Neural cell (in vitro differentiated cells): Measurements from ENCODE around the gene ANKEF1. TPM values are rescaled to one million over a fixed set of nuclear protein-coding genes. Genes with fewer than 3 reads are reported as not detected.

Experiments
- H2AFZ ChIP-seq: fragments of 200-600, 300-800 bp; sonication (generic), shearing (Covaris generic); 2 replicates; pipeline ENCODE4 v1.6.0; 2014; ENCODE audit warnings: low read depth, mild to moderate bottlenecking, antibody characterized with exemption, low read length, moderate library complexity
- H3F3A ChIP-seq: fragments of 200-600 bp; shearing (Covaris generic); 2 replicates; pipeline ENCODE4 v1.6.1; 2016; ENCODE audit warnings: mild to moderate bottlenecking, moderate library complexity, mixed read lengths, antibody characterized with exemption, low read length; ENCODE audit not compliant: insufficient read depth, poor library complexity, severe bottlenecking
- H3K27ac ChIP-seq: fragments of 200-600, 300-800 bp; sonication (generic), shearing (Covaris generic); 2 replicates; pipeline ENCODE4 v1.5.1; 2014; ENCODE audit warnings: mild to moderate bottlenecking, low read length, moderate library complexity
- H3K27me3 ChIP-seq: fragments of 300-800, 200-600 bp; sonication (generic), shearing (Covaris generic); 2 replicates; pipeline ENCODE4 v1.6.0; 2014; ENCODE audit warnings: mild to moderate bottlenecking, low read depth, low read length, moderate library complexity; ENCODE audit not compliant: insufficient read depth
- H3K36me3 ChIP-seq: fragments of 300-800, 200-600 bp; sonication (generic), shearing (Covaris generic); 2 replicates; pipeline ENCODE4 v1.5.1; 2014; ENCODE audit warnings: mild to moderate bottlenecking, antibody characterized with exemption, low read length, moderate library complexity; ENCODE audit not compliant: insufficient read depth
- H3K4me2 ChIP-seq: fragments of 300-800, 200-600 bp; sonication (generic), shearing (Covaris generic); 2 replicates; pipeline ENCODE4 v1.6.0; 2014; ENCODE audit warnings: mild to moderate bottlenecking, low read length
- H3K4me3 ChIP-seq: fragments of 300-800, 200-600 bp; sonication (generic), shearing (Covaris generic); 2 replicates; pipeline ENCODE4 v1.5.1; 2014; ENCODE audit warnings: mild to moderate bottlenecking, low read length, moderate library complexity
- H3K79me2 ChIP-seq: fragments of 200-600 bp; shearing (Covaris generic); replicated peaks from 2 replicates; pipeline ENCODE4 v1.6.0; 2014; ENCODE audit warnings: mild to moderate bottlenecking, low read length, moderate library complexity; ENCODE audit not compliant: insufficient read depth
- H3K9ac ChIP-seq: fragments of 300-800, 200-600 bp; sonication (generic), shearing (Covaris generic); 2 replicates; pipeline ENCODE4 v1.6.1; 2016; ENCODE audit warnings: mild to moderate bottlenecking, low read length, mixed read lengths
- H3K9me2 ChIP-seq: fragments of 200-600 bp; shearing (Covaris generic); 2 replicates; pipeline ENCODE4 v1.6.1; 2016; ENCODE audit warnings: mild to moderate bottlenecking, low read length, mixed read lengths; ENCODE audit not compliant: insufficient read depth
- H3K9me3 ChIP-seq: fragments of 200-600, 300-800 bp; sonication (generic), shearing (Covaris generic); 2 replicates; pipeline ENCODE4 v1.6.1; 2016; ENCODE audit warnings: mild to moderate bottlenecking, mixed run types, low read length, moderate library complexity, mixed read lengths
- H4K20me1 ChIP-seq: fragments of 200-600 bp; shearing (Covaris generic); 2 replicates; pipeline ENCODE4 v1.6.1; 2016; ENCODE audit warnings: mild to moderate bottlenecking, mixed run types; ENCODE audit not compliant: insufficient read depth
- EP300 ChIP-seq: fragments of 450-650 bp; conservative IDR thresholded peaks from 2 replicates; pipeline ENCODE4 v1.6.1; 2014; ENCODE audit warnings: antibody characterized with exemption, mild to moderate bottlenecking, moderate library complexity; ENCODE audit not compliant: poor library complexity, severe bottlenecking
- EZH2 ChIP-seq: fragments of 200-600, 300-800 bp; shearing (Covaris generic), sonication (generic); IDR thresholded peaks from 2 replicates; pipeline ENCODE4 v1.6.1; 2014; ENCODE audit warnings: antibody characterized with exemption, low read length, borderline replicate concordance, mild to moderate bottlenecking; ENCODE audit not compliant: insufficient read depth, poor library complexity, severe bottlenecking
- MXI1 ChIP-seq: fragments of 450-650 bp; conservative IDR thresholded peaks from 2 replicates; pipeline ENCODE4 v1.6.1; 2014; ENCODE audit warnings: antibody characterized with exemption, mild to moderate bottlenecking; ENCODE audit not compliant: poor library complexity, severe bottlenecking
- POLR2AphosphoS5 ChIP-seq: IDR thresholded peaks from 2 replicates; pipeline ENCODE4 v1.6.1; 2012
- RAD21 ChIP-seq: fragments of 450-650 bp; conservative IDR thresholded peaks from 2 replicates; pipeline ENCODE4 v1.6.1; 2014; ENCODE audit warnings: antibody characterized with exemption, mild to moderate bottlenecking, moderate library complexity
- SMC3 ChIP-seq: fragments of 450-650 bp; conservative IDR thresholded peaks from 2 replicates; pipeline ENCODE4 v1.6.1; 2014; ENCODE audit warnings: antibody characterized with exemption, mild to moderate bottlenecking, moderate library complexity; ENCODE audit not compliant: poor library complexity
- TAF1 ChIP-seq: IDR thresholded peaks from 2 replicates; pipeline ENCODE4 v1.6.1; 2012; ENCODE audit warnings: low read depth
- polyA plus RNA-seq: library from polyadenylated mRNA; depleted of rRNA; stranded (reverse); fragments of >200 nt; gene quantifications from 2 replicates; pipeline ENCODE4 v1.2.3, GENCODE V29; 2014
- TF ChIP-seq, protein P1 (sequence below): IDR thresholded peaks from 2 replicates; pipeline ENCODE4 v1.6.1; 2012; ENCODE audit warnings: borderline replicate concordance
- TF ChIP-seq, protein P2 (sequence below): fragments of 450-650 bp; IDR thresholded peaks from 2 replicates; pipeline ENCODE4 v1.5.1; 2014; ENCODE audit warnings: antibody characterized with exemption, mild to moderate bottlenecking, moderate library complexity; ENCODE audit not compliant: poor library complexity, severe bottlenecking

Gene ANKEF1
- polyA plus RNA-seq, 1 donor from 2014 or later, result 3.5 TPM

- no peaks in the 10 kb centered on the region for H3K79me2 ChIP-seq
- no peak overlapping the region for H3K9ac ChIP-seq
- no peaks in the 10 kb centered on the region for H3K27me3 ChIP-seq
- no peak overlapping the region for H3K27ac ChIP-seq
- no peak overlapping the region for H3K4me3 ChIP-seq
- H3F3A ChIP-seq, result no peaks in the 10 kb centered on the region
- no peak for TF ChIP-seq POLR2AphosphoS5
- H3K9me3 ChIP-seq, result no peaks in the 10 kb centered on the region
- H2AFZ ChIP-seq, result no peak overlapping the region
- H3K9me2 ChIP-seq, result no peaks in the 10 kb centered on the region
- no peaks in the 10 kb centered on the region for H4K20me1 ChIP-seq
- H3K36me3 ChIP-seq, result no peaks in the 10 kb centered on the region
- H3K4me2 ChIP-seq, result no peak overlapping the region
Measured at GRCh38 chr20:9985773-9986172, 49.0 kb upstream of the ANKEF1 start.

- Histone ChIP-seq H3K9me3 (no peaks in the 10 kb centered on the region), H3K79me2 (no peaks in the 10 kb centered on the region), H3F3A (no peaks in the 10 kb centered on the region), H3K36me3 (no peaks in the 10 kb centered on the region), H3K27me3 (no peaks in the 10 kb centered on the region), H2AFZ (no peak overlapping the region), H3K27ac (no peak overlapping the region), H3K9me2 (no peaks in the 10 kb centered on the region), H3K4me2 (no peak overlapping the region), H3K4me3 (no peak overlapping the region), H4K20me1 (no peaks in the 10 kb centered on the region), H3K9ac (no peak overlapping the region)
- TF ChIP-seq MXI1, result no peak
- no peak for TF ChIP-seq RAD21
- TF ChIP-seq, protein P1, sequence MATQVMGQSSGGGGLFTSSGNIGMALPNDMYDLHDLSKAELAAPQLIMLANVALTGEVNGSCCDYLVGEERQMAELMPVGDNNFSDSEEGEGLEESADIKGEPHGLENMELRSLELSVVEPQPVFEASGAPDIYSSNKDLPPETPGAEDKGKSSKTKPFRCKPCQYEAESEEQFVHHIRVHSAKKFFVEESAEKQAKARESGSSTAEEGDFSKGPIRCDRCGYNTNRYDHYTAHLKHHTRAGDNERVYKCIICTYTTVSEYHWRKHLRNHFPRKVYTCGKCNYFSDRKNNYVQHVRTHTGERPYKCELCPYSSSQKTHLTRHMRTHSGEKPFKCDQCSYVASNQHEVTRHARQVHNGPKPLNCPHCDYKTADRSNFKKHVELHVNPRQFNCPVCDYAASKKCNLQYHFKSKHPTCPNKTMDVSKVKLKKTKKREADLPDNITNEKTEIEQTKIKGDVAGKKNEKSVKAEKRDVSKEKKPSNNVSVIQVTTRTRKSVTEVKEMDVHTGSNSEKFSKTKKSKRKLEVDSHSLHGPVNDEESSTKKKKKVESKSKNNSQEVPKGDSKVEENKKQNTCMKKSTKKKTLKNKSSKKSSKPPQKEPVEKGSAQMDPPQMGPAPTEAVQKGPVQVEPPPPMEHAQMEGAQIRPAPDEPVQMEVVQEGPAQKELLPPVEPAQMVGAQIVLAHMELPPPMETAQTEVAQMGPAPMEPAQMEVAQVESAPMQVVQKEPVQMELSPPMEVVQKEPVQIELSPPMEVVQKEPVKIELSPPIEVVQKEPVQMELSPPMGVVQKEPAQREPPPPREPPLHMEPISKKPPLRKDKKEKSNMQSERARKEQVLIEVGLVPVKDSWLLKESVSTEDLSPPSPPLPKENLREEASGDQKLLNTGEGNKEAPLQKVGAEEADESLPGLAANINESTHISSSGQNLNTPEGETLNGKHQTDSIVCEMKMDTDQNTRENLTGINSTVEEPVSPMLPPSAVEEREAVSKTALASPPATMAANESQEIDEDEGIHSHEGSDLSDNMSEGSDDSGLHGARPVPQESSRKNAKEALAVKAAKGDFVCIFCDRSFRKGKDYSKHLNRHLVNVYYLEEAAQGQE, result no peak
Measured at GRCh38 chr20:9989066-9989724, 45.6 kb upstream of the ANKEF1 start.

- H3K9ac ChIP-seq, result no peak overlapping the region
- H3K4me3 ChIP-seq, result no peak overlapping the region
- H3K9me2 ChIP-seq, result no peaks in the 10 kb centered on the region
- no peaks in the 10 kb centered on the region for H4K20me1 ChIP-seq
- H3K79me2 ChIP-seq, result no peaks in the 10 kb centered on the region
- no peak overlapping the region for H2AFZ ChIP-seq
- no peaks in the 10 kb centered on the region for H3K27me3 ChIP-seq
- no peak overlapping the region for H3K27ac ChIP-seq
- H3K4me2 ChIP-seq, result no peak overlapping the region
- H3K9me3 ChIP-seq, result no peaks in the 10 kb centered on the region
- no peaks in the 10 kb centered on the region for H3K36me3 ChIP-seq
- TF ChIP-seq, protein P2, sequence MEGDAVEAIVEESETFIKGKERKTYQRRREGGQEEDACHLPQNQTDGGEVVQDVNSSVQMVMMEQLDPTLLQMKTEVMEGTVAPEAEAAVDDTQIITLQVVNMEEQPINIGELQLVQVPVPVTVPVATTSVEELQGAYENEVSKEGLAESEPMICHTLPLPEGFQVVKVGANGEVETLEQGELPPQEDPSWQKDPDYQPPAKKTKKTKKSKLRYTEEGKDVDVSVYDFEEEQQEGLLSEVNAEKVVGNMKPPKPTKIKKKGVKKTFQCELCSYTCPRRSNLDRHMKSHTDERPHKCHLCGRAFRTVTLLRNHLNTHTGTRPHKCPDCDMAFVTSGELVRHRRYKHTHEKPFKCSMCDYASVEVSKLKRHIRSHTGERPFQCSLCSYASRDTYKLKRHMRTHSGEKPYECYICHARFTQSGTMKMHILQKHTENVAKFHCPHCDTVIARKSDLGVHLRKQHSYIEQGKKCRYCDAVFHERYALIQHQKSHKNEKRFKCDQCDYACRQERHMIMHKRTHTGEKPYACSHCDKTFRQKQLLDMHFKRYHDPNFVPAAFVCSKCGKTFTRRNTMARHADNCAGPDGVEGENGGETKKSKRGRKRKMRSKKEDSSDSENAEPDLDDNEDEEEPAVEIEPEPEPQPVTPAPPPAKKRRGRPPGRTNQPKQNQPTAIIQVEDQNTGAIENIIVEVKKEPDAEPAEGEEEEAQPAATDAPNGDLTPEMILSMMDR, result no peak
- no peak for TF ChIP-seq TAF1
- TF ChIP-seq RAD21, result no peak
- TF ChIP-seq EP300, result no peak
- TF ChIP-seq, protein P1, result no peak
- TF ChIP-seq MXI1, result no peak
- no peak for TF ChIP-seq POLR2AphosphoS5
- TF ChIP-seq SMC3, result no peak
- TF ChIP-seq EZH2, result no peak
- H3F3A ChIP-seq, result no peaks in the 10 kb centered on the region
Measured at GRCh38 chr20:9993137-9993536, 41.6 kb upstream of the ANKEF1 start.
